ENCODE measurements around the gene KANSL1. TPM values are rescaled to one million over a fixed set of nuclear protein-coding genes. Genes with fewer than 3 reads are reported as not detected.

Gene KANSL1
- total and polyA plus RNA-seq, 9 of the 15 experiments (the other 6 are each of a cell fraction or from before 2014, with no cell fraction given): 3.6 to 55.4 (median 31.8) TPM

GRCh38 chr17:46078675-46079074, 114.6 kb downstream of the KANSL1 start (continued):
- TF ChIP-seq JUND (IDR thresholded peaks at IDR 0.05; ENCODE audit: borderline replicate concordance, low read depth, low read length) (no peak), JUND (tag; IDR thresholded peaks at IDR 0.05; ENCODE audit: borderline replicate concordance, low read depth, low read length) (peak; percentile 6; the same call in 1 of the 3 replicates), CXXC5 (CRISPR knock-in tag; IDR thresholded peaks at IDR 0.05) (peak; percentile 47; the same call in 1 of the 2 replicates), NFXL1 (CRISPR knock-in tag; IDR thresholded peaks at IDR 0.05) (no peak), ARID4B (CRISPR knock-in tag; IDR thresholded peaks at IDR 0.05) (no peak), TCF3 (CRISPR knock-in tag; IDR thresholded peaks at IDR 0.05) (peak; percentile 63), CHAMP1 (IDR thresholded peaks at IDR 0.05) (0 out of 2 replicates have a peak, but pooled peaks have one; percentile 52), ZFP1 (CRISPR knock-in tag; IDR thresholded peaks at IDR 0.05) (no peak), FOXA3 (CRISPR knock-in tag; conservative IDR thresholded peaks at IDR 0.05 in 1 of 2, IDR thresholded peaks at IDR 0.05 in 1 of 2) (0 out of 4 replicates have a peak, but pooled peaks of 1 of the 2 experiments have one; percentile 32), CBFA2T2 (conservative IDR thresholded peaks at IDR 0.05) (0 out of 2 replicates have a peak, but pooled peaks have one; percentile 24), CBX3 (IDR thresholded peaks at IDR 0.05; ENCODE audit: borderline replicate concordance in 1 of 2, low read length in 2 of 2) (no peak), MYBL2 (IDR thresholded peaks at IDR 0.05; ENCODE audit: low read depth) (peak; percentile 75; the same call in 1 of the 2 replicates), MYBL2 (CRISPR knock-in tag; IDR thresholded peaks at IDR 0.05; ENCODE audit: borderline replicate concordance) (no peak), MEIS2 (IDR thresholded peaks at IDR 0.05; ENCODE audit: partially characterized antibody) (peak; percentile 20), SMC3 (conservative IDR thresholded peaks at IDR 0.05; ENCODE audit: insufficient read depth, low read depth, low read length) (no peak), SAFB (IDR thresholded peaks at IDR 0.05; ENCODE audit: borderline replicate concordance, low read depth, low read length) (no peak), TCF15 (CRISPR knock-in tag; IDR thresholded peaks at IDR 0.05) (no peak), HMBOX1 (IDR thresholded peaks at IDR 0.05) (peak; percentile 63), MAFF (IDR thresholded peaks at IDR 0.05; ENCODE audit: low read length) (0 out of 2 replicates have a peak, but pooled peaks have one; percentile 5), FOXK2 (conservative IDR thresholded peaks at IDR 0.05 in 1 of 2, IDR thresholded peaks at IDR 0.05 in 1 of 2; ENCODE audit: low read depth in 2 of 2) (peak; percentile 51 to 54; a peak in 3 of 4 replicates), XRCC5 (IDR thresholded peaks at IDR 0.05; ENCODE audit: low read depth, low read length) (no peak)

All from K562 (cell line).